HG02678 (cell line): ENCODE data around the gene PHOX2B.
"Not testable (repeated sequence)": the region's sequence is repeated elsewhere in the genome, so short reads cannot be mapped to it uniquely, and the experiment has no call there.

Experiments used
- ATAC-seq: cut with Tn5 transposase; IDR thresholded peaks from one replicate; pipeline ENCODE4 v1.9.1; 2021; ENCODE audit warnings: mild to moderate bottlenecking, moderate library complexity; ENCODE audit not compliant: unreplicated experiment

Gene PHOX2B

GRCh38 chr4:41714364-41715000 lies 34.0 kb downstream of the PHOX2B start:
- ATAC-seq = no peak

GRCh38 chr4:41713768-41714167 lies 34.8 kb downstream of the PHOX2B start:
- no peak for ATAC-seq

- no peak for ATAC-seq
Measured at GRCh38 chr4:41712425-41712824, 36.1 kb downstream of the PHOX2B start.

GRCh38 chr4:41711654-41712053 lies 36.9 kb downstream of the PHOX2B start:
- not testable (repeated sequence) for ATAC-seq

GRCh38 chr4:41709844-41710481 lies 38.6 kb downstream of the PHOX2B start:
- ATAC-seq = no peak

GRCh38 chr4:41703785-41704184 lies 44.7 kb downstream of the PHOX2B start:
- no peak for ATAC-seq

GRCh38 chr4:41702770-41703169 lies 45.8 kb downstream of the PHOX2B start:
- ATAC-seq = no peak

GRCh38 chr4:41701983-41702382 lies 46.5 kb downstream of the PHOX2B start:
- no peak for ATAC-seq

- no peak for ATAC-seq
Measured at GRCh38 chr4:41696763-41697162, 51.8 kb downstream of the PHOX2B start.

- no peak for ATAC-seq
Measured at GRCh38 chr4:41696131-41696530, 52.4 kb downstream of the PHOX2B start.
